GM18499 (cell line): ENCODE data around the gene FZD10.

Experiments
- ATAC-seq: cut with Tn5 transposase; IDR thresholded peaks from one replicate; pipeline ENCODE4 v1.9.1; 2021; ENCODE audit warnings: moderate number of reproducible peaks; ENCODE audit not compliant: insufficient read depth, unreplicated experiment

Gene FZD10

GRCh38 chr12:130131025-130131424 lies 31.2 kb upstream of the FZD10 start:
- no peak for ATAC-seq

GRCh38 chr12:130131801-130132200 lies 30.5 kb upstream of the FZD10 start:
- no peak for ATAC-seq

- ATAC-seq: no peak
These were observed 29.3 kb upstream of the FZD10 start for GRCh38 chr12:130132831-130133511.

- no peak for ATAC-seq
These were observed 28.3 kb upstream of the FZD10 start for GRCh38 chr12:130133851-130134562.

- ATAC-seq: no peak
These were observed 27.7 kb upstream of the FZD10 start for GRCh38 chr12:130134563-130134915.

GRCh38 chr12:130136509-130137039 lies 25.7 kb upstream of the FZD10 start:
- no peak for ATAC-seq

- no peak for ATAC-seq
These were observed 24.9 kb upstream of the FZD10 start for GRCh38 chr12:130137040-130138018.

- no peak for ATAC-seq
These were observed 23.8 kb upstream of the FZD10 start for GRCh38 chr12:130138478-130138877.

GRCh38 chr12:130139567-130140421 lies 22.5 kb upstream of the FZD10 start:
- ATAC-seq: no peak

GRCh38 chr12:130141105-130141504 lies 21.2 kb upstream of the FZD10 start:
- ATAC-seq: no peak

GRCh38 chr12:130141901-130142683 lies 20.2 kb upstream of the FZD10 start:
- no peak for ATAC-seq

GRCh38 chr12:130142736-130143135 lies 19.5 kb upstream of the FZD10 start:
- ATAC-seq: no peak

GRCh38 chr12:130143136-130143535 lies 19.1 kb upstream of the FZD10 start:
- ATAC-seq: no peak

- ATAC-seq: no peak
These were observed 18.0 kb upstream of the FZD10 start for GRCh38 chr12:130144256-130144655.

GRCh38 chr12:130145731-130146130 lies 16.5 kb upstream of the FZD10 start:
- ATAC-seq: no peak

- no peak for ATAC-seq
These were observed 15.9 kb upstream of the FZD10 start for GRCh38 chr12:130146176-130146931.

GRCh38 chr12:130147875-130148596 lies 14.2 kb upstream of the FZD10 start:
- ATAC-seq: no peak

GRCh38 chr12:130151846-130152245 lies 10.4 kb upstream of the FZD10 start:
- ATAC-seq: no peak
